SK-N-SH (cell line): ENCODE results near the gene SLC12A7.

ENCODE experiments used
- ELF1 ChIP-seq: IDR thresholded peaks from 2 replicates; pipeline ENCODE4 v1.4.0; 2012
- EP300 ChIP-seq, 2 experiments: IDR thresholded peaks; 2 replicates each; pipeline versions ENCODE4 v1.4.0 to v1.6.1; 2012; ENCODE audit warnings: borderline replicate concordance in 1 of 2, low read depth in 1 of 2, low read length in 1 of 2
- MEF2A ChIP-seq: IDR thresholded peaks from 2 replicates; pipeline ENCODE4 v1.4.0; 2012; ENCODE audit warnings: low read depth, borderline replicate concordance
- RFX5 ChIP-seq: IDR thresholded peaks from 2 replicates; pipeline ENCODE4 v1.6.1; 2012; ENCODE audit warnings: mild to moderate bottlenecking, improper control_type of control experiment, low read length
- TF ChIP-seq, protein P1 (sequence below): IDR thresholded peaks from 2 replicates; pipeline ENCODE4 v1.6.1; 2012; ENCODE audit warnings: mild to moderate bottlenecking, low read depth, low read length, moderate library complexity
- TF ChIP-seq, protein P2 (sequence below): IDR thresholded peaks from 2 replicates; pipeline ENCODE4 v1.4.0; 2012; ENCODE audit warnings: low read depth

DNA sequence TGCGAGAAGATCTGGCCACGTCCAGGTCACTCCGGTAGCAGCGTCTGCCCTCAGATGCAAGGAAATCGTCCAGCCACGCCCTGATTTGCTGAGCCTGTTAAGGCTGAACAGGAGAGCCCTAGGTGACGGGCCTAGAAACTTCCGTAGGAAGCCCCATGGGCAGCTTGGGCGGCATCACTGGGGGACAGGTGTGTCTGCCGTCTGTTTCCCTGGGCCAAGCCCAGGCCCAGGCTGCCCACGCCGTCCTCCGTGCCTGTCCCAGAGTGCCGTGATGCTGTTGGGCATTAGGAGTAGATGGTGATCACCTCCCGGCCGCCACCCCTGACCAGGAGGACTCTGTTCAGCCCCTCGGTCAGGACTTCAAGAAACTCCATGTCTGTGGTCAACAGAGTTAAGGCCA lies 59.8 kb downstream of the SLC12A7 start:
- no peak for TF ChIP-seq MEF2A
- TF ChIP-seq, protein P1, sequence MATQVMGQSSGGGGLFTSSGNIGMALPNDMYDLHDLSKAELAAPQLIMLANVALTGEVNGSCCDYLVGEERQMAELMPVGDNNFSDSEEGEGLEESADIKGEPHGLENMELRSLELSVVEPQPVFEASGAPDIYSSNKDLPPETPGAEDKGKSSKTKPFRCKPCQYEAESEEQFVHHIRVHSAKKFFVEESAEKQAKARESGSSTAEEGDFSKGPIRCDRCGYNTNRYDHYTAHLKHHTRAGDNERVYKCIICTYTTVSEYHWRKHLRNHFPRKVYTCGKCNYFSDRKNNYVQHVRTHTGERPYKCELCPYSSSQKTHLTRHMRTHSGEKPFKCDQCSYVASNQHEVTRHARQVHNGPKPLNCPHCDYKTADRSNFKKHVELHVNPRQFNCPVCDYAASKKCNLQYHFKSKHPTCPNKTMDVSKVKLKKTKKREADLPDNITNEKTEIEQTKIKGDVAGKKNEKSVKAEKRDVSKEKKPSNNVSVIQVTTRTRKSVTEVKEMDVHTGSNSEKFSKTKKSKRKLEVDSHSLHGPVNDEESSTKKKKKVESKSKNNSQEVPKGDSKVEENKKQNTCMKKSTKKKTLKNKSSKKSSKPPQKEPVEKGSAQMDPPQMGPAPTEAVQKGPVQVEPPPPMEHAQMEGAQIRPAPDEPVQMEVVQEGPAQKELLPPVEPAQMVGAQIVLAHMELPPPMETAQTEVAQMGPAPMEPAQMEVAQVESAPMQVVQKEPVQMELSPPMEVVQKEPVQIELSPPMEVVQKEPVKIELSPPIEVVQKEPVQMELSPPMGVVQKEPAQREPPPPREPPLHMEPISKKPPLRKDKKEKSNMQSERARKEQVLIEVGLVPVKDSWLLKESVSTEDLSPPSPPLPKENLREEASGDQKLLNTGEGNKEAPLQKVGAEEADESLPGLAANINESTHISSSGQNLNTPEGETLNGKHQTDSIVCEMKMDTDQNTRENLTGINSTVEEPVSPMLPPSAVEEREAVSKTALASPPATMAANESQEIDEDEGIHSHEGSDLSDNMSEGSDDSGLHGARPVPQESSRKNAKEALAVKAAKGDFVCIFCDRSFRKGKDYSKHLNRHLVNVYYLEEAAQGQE, result no peak
- TF ChIP-seq EP300 (IDR thresholded peaks at IDR 0.05; ENCODE audit: borderline replicate concordance in 1 of 2, low read depth in 1 of 2, low read length in 1 of 2), result no peak
- TF ChIP-seq RFX5, result no peak
- TF ChIP-seq, protein P2, sequence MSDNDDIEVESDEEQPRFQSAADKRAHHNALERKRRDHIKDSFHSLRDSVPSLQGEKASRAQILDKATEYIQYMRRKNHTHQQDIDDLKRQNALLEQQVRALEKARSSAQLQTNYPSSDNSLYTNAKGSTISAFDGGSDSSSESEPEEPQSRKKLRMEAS, result no peak
- no peak for TF ChIP-seq ELF1
